Measurements from ENCODE around the gene TBCK.

The TBCK gene

DNA sequence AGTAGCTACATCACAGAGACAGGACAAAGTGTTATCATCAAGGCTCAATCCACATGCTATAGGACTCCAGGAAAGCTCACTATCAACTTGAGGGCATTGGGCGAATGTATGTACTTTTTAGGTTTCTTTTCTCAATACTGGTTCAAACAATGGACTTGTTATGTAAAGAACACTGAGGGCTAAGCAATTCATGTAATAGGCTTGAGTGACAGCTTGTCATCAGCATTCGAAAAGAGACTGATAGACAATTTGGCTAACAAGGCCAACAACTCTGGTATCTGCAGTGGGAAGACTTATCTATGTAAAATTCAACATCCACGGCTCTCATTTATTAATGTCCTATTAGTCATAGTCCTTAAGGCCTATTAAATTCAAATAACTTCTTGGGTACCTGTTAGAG is 279.7 kb downstream of the TBCK start:
- DNase-seq, result no peak

DNA sequence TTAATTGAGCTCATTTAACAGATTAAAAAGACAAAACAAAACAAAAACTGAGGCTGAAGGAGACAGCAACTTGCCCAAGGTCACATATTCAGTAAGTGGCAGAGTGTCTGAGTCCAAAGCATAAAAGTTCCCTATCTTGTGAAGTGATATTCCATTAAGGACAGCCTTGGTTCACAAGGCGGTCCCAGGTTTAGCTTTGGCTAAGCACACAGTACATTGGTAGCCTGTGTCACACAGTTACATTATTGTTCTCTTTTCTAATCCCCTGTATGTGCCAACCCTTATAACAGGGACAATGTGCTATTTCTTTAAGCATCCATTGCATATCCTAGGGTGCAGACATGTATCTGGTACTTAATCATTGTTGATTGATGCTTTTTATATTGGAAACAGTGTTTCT is 280.8 kb downstream of the TBCK start:
- DNase-seq, result no peak

GRCh38 chr4:106034751-106035150 is 281.3 kb downstream of the TBCK start:
- no peak for DNase-seq

- DNase-seq, result no peak
Observed at GRCh38 chr4:106034220-106034619, 281.8 kb downstream of the TBCK start.

GRCh38 chr4:106033469-106033868 is 282.5 kb downstream of the TBCK start:
- DNase-seq, result no peak

DNA sequence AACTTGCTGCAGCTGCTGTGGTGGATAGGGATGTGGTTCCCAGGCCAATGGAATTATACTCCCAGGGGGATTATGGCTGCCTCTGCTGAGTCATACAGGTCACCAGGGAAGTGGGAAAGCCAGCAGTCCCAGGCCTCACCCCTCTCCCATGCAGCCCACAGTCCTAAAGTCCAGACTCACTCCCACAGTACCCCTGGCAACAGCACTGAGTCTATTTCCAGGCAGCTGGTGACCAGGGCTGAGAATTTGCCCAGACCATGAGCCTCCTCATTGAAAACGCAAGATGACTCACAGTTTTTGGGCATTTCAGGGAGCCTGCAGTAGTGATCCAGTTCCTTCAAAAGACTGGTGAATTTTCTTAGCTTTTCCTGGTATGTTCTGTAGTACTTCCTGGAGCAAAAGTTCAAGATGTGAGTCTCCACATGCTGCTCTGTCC is 283.1 kb downstream of the TBCK start:
- DNase-seq, result no peak

DNA sequence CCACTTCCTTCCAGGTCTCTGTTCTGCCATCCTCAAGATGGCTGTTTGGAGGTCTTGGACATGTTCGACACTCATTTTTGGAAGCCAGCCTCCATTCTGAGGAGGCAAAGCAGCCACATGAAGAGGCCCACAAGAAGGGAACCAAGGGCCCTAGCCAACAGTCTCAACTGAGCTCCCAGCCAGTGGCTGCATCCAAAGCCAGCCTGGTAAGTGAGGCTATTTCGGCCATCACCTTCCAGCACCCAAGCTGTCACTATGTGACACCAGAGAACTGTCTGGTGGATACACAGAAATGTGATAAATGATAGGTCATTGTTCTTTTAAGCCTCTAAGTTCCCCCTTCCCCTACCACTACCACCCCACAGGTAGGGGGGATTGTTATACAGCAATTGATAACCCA is 293.6 kb downstream of the TBCK start:
- DNase-seq, result no peak

GRCh38 chr4:106021737-106022410 is 294.1 kb downstream of the TBCK start:
- DNase-seq, result no peak

DNA sequence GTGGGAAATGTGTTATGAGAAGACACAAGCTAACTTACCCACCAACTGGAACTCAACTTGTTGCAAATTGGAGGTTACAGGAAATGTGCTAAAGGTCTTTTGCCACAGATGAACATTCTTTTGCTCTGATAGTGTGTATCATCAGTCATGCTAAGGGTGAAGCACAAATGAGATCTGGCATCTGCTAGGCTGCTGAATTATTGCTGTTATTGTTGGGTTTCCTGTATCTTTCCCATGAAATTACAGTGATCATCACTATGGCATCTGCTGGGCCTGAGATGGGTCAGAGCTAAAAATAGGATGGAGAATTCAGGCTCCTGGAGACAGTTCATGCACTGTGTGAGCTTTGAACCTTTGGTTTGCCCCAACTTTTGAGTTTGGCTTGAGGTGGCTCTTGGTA is 296.2 kb downstream of the TBCK start:
- no peak for DNase-seq

GRCh38 chr4:106017975-106018374 is 298.0 kb downstream of the TBCK start:
- DNase-seq, result no peak

DNA sequence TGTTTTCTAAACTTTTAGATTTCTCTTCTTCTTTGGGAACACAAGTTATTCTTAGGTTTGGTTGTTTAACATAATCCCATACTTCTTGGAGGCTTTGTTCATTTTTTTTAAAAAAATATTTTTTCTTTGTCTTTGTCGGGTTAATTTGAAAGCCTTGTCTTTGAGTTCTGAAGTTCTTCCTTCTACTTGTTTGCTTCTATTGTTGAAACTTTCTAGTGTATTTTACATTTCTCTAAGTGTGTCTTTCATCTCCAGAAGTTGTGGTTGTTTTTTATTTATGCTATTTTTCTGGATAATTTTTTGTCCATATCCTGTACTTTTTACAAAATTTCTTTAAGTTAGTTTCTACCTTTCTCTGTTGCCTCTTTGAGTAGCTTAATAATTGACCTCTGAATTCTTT is 304.6 kb downstream of the TBCK start:
- no peak for DNase-seq

- no peak for DNase-seq
Observed at GRCh38 chr4:106010761-106011160, 305.2 kb downstream of the TBCK start.

DNA sequence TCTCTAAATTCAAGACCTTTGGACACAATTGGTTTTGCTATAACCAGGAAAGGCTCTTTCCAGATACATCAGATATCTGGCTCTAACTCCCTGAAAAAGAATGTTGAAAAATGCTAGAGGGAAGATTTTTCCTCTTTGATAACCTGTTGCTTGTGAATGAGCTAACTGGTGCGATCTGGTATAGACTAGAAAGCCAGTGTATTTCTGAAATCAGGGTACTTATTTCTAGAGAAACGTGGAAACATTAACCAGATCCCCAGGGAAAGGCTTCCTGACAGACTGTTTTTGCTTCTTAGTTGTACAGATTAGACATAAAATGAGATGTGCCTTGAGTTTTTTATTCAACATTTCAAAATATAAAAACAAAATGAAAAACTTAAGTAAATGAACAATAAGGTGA is 313.0 kb downstream of the TBCK start:
- no peak for DNase-seq

GRCh38 chr4:105998171-105999063 is 317.6 kb downstream of the TBCK start:
- DNase-seq, result no peak

- no peak for DNase-seq
Observed at GRCh38 chr4:105996845-105997244, 319.2 kb downstream of the TBCK start.

GRCh38 chr4:105994841-105995501 is 321.0 kb downstream of the TBCK start:
- no peak for DNase-seq

GRCh38 chr4:105994061-105994460 is 321.9 kb downstream of the TBCK start:
- DNase-seq, result no peak

- DNase-seq, result no peak
Observed at GRCh38 chr4:105992641-105993305, 323.2 kb downstream of the TBCK start.

GRCh38 chr4:105991726-105992125 is 324.3 kb downstream of the TBCK start:
- DNase-seq, result no peak
